ENCODE results near the gene CHRFAM7A. TPM values are rescaled to one million over a fixed set of nuclear protein-coding genes. Genes with fewer than 3 reads are reported as not detected.
"Not testable (repeated sequence)": the region's sequence is repeated elsewhere in the genome, so short reads cannot be mapped to it uniquely, and the experiment has no call there.

Gene CHRFAM7A
- total and polyA plus RNA-seq, 3 donors from 2014 or later = 9.3 to 27.1 (median 23.1) TPM

DNA sequence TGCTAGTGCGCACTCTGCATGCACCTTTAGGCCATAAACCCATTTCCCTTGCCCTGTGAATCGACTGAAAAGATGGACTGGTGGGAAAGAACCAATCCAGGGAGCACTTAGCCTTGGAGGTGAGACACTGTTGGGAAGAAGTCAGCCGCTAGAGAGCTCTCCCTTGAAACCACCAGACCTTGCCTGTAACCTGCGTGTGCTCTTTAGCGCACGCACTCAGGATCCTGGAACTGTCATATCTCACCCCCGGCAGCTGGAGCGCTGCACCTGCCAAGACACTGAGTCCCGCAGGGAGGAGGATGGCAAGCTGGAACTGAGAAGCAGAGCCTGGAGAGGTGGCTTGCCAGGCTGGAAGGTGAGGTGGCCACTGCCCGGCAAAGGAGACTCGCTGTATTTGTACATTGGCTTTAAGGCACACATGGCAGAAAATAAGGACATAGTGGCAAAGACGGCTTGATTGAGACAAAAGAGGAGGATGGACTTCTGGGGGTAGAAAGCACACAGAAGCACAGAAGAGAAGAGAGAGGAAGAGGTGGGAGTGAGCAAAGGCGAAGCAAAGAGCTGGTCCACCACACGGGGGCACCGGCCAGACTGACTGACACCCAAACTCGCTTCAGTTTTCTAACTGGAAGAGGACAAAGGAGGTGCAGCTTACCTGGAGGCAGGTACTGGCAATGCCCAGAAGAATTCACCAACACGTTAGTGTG is 16.8 kb downstream of the CHRFAM7A start:
- H3K27ac ChIP-seq; H3K4me3 ChIP-seq; H3K4me1 ChIP-seq; intact Hi-C loops (cut with DNase I; ENCODE audit: low total_unique reads); H3K36me3 ChIP-seq (ENCODE audit: low read depth, missing control alignments); H3K9me3 ChIP-seq; H3K27me3 ChIP-seq; DNase-seq: not testable (repeated sequence)
- WGBS, 2 donors = no CpG with 5 or more reads among the region's 17 CpGs

DNA sequence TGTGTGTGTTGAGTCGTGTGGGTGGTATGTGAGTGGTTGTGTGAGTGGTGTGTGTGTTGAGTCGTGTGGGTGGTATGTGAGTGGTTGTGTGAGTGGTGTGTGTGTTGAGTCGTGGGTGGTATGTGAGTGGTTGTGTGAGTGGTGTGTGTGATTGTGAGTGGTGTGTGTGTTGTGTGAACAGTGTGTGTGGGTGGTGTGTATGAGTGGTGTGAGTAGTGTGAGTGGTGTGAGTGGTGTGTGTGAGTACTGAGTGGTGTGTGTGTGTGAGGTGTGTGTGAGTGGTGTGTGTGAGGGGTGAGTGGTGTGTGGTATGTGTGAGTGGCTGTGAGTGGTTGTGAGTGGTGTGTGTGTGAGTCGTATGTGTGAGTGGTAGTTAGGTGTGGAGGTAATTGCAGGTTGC is 17.5 kb downstream of the CHRFAM7A start:
- H3K36me3 ChIP-seq (ENCODE audit: low read depth, missing control alignments); intact Hi-C loops (cut with DNase I; ENCODE audit: low total_unique reads); H3K4me3 ChIP-seq; H3K4me1 ChIP-seq; H3K27me3 ChIP-seq; DNase-seq; H3K27ac ChIP-seq; H3K9me3 ChIP-seq: not testable (repeated sequence)
- 42 to 51% methylated on average over 4 of the region's 4 CpGs for WGBS, 2 donors

DNA sequence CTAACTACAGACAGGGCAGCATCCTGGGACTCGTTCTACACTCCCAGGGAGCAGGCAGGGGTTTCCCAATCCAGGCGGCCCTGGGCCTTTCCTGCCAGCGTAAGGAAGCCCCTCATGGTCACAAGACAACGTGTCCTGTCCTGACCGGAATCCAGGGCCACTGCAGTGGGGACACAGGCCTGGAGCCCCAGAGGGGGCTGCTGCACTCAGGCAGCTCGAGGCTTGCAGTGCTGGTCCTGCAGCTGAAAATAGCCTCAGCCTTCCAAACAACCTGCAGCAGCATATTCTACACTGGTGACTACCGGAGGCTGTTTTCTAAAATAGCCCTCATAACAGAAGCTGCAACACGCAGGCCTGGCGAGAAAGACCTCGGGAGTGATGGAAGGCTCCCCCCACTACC is 18.5 kb downstream of the CHRFAM7A start:
- WGBS, 2 donors = 80% methylated on average over 1 of the region's 10 CpGs; no CpG with 5 or more reads in 1 of the 2 donors
- H3K27me3 ChIP-seq; H3K27ac ChIP-seq; H3K9me3 ChIP-seq; DNase-seq; H3K4me3 ChIP-seq; intact Hi-C loops (cut with DNase I; ENCODE audit: low total_unique reads); H3K4me1 ChIP-seq; H3K36me3 ChIP-seq (ENCODE audit: low read depth, missing control alignments): not testable (repeated sequence)

DNA sequence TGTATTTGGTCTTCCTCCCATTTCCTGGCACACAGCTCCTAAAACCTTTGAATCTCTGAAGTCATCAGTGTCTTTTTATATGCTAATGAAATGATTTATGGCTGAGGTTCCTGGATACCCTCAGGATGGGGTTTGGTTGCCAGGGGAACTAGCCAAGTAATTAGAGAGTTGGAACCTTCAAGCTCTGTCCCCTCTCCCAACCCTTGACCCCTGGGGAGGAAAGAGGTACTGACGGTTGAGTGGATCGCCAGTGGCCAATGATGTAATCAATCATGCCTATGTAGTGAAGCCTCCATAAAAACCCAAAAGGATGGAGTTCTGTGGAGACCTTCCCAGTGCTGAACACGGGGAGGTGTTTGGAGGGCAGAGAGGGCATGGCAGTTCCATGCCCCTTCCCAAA is 25.1 kb downstream of the CHRFAM7A start:
- H3K9me3 ChIP-seq; H3K36me3 ChIP-seq (ENCODE audit: low read depth, missing control alignments); H3K4me1 ChIP-seq; H3K27me3 ChIP-seq; DNase-seq; H3K4me3 ChIP-seq; intact Hi-C loops (cut with DNase I; ENCODE audit: low total_unique reads); H3K27ac ChIP-seq: not testable (repeated sequence)
- no CpG with 5 or more reads among the region's 3 CpGs for WGBS, 2 donors

DNA sequence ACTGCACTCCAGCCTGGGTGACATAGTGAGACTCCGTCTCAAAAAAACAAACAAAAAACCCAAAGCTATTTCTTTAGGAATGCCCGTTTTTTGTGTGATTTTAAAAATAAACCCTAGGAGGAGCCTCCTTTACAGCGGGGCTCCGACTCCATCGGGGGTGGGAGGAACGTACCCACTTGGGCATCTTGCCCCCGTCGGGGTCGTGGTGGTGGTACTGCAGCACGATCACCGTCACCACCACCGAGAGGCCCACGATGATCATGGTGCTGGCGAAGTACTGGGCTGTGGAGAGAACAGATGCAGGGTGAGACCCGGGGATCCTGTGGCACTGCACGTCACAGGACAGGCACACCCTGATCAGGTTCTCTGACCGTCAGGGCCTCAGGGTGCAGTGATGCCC is 26.1 kb downstream of the CHRFAM7A start:
- H3K9me3 ChIP-seq; DNase-seq; H3K36me3 ChIP-seq (ENCODE audit: low read depth, missing control alignments); intact Hi-C loops (cut with DNase I; ENCODE audit: low total_unique reads); H3K27me3 ChIP-seq; H3K27ac ChIP-seq; H3K4me3 ChIP-seq; H3K4me1 ChIP-seq: not testable (repeated sequence)
- 90 to 94% methylated on average over 13 of the region's 17 CpGs for WGBS, 2 donors

DNA sequence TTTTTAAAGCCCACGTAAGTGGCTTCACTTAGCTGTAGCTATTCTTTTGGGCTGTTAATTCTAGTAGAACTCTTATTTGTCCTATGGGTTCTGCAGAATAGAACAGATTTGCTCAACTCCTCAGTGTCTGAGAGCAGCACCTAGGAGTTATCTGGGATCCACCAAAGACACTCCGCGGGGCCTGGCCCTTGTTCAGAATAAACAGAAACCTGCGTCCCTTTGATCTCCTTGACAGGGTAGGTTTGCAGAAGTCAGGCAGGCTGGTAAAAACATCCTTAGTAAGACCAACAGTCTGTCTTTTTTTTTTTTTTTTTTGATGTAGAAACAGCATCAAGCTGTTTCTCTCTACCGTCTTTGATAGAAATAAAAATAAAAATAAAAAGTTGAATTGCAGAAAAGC is 31.9 kb downstream of the CHRFAM7A start:
- H3K4me3 ChIP-seq; H3K4me1 ChIP-seq; H3K27me3 ChIP-seq; H3K27ac ChIP-seq; H3K9me3 ChIP-seq; intact Hi-C loops (cut with DNase I; ENCODE audit: low total_unique reads); DNase-seq; H3K36me3 ChIP-seq (ENCODE audit: low read depth, missing control alignments): not testable (repeated sequence)
- WGBS, 2 donors = 80% methylated on average over 1 of the region's 5 CpGs; no CpG with 5 or more reads in 1 of the 2 donors

DNA sequence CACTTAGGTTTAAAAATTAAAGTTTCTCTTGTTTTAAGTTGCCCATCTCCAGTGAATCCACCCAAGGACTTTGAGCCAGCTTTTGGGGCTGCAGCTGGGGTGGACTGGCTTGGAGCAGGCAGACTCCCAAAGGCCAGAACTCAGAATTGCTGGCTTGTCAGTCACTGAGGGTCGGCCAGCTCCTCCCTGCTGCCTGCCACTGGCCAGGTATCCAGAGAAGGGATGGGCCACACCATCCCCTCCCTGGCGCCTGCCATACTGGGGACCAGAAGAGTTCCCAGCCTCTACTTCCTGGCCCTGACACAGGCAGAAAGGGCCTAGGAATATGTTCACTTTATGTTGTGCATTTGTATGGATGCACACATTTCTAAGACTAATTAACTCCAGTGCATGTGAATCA is 32.4 kb downstream of the CHRFAM7A start:
- H3K36me3 ChIP-seq (ENCODE audit: low read depth, missing control alignments); intact Hi-C loops (cut with DNase I; ENCODE audit: low total_unique reads); H3K4me3 ChIP-seq; DNase-seq; H3K9me3 ChIP-seq; H3K27ac ChIP-seq; H3K27me3 ChIP-seq; H3K4me1 ChIP-seq: not testable (repeated sequence)
- no CpG with 5 or more reads among the region's 2 CpGs for WGBS, 2 donors

DNA sequence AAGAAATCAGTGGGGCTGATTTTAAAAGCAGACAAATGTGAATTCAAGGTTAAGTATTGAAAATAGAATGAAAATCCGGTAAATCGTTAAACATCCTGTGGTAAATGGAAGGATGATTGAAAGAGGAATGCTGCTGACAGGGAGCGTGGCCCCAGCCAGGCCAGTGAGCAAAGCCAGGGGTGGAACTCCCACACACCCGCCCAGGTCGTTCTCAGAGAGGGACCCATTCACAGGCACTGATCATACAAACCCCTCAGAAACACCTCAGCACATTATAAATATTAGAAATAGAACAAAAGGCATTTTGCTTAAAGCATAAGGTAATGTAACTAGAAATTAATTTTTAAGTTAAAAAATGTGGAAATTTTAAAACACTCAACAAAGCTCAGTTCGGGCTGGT is 38.3 kb downstream of the CHRFAM7A start:
- H3K36me3 ChIP-seq (ENCODE audit: low read depth, missing control alignments); H3K4me1 ChIP-seq; DNase-seq; H3K27ac ChIP-seq; H3K27me3 ChIP-seq; H3K4me3 ChIP-seq; H3K9me3 ChIP-seq; intact Hi-C loops (cut with DNase I; ENCODE audit: low total_unique reads): not testable (repeated sequence)
- 56 to 71% methylated on average over 5 of the region's 6 CpGs for WGBS, 2 donors

DNA sequence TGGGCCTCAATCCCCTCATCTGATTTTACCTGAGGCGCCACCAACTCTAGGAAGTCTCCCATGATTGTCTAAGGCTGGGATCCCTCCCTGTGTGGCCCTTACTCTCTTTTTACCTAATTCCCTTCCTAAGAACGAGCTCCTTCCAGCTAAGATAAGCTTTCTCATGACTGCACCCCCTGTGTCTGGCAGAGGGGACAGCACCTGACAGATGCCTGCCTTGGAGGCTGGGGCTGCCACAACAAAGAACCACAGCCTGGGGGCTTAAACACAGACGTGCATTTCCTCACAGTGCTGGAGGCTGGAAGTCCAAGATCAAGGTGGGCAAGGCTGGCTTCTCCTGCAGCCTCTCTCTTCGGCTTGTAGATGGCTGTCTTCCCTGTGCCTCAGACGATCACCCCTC is 43.5 kb downstream of the CHRFAM7A start:
- H3K9me3 ChIP-seq; H3K4me1 ChIP-seq; H3K4me3 ChIP-seq; intact Hi-C loops (cut with DNase I; ENCODE audit: low total_unique reads); DNase-seq; H3K27me3 ChIP-seq; H3K36me3 ChIP-seq (ENCODE audit: low read depth, missing control alignments); H3K27ac ChIP-seq: not testable (repeated sequence)
- WGBS, 2 donors = no CpG with 5 or more reads among the region's 5 CpGs

DNA sequence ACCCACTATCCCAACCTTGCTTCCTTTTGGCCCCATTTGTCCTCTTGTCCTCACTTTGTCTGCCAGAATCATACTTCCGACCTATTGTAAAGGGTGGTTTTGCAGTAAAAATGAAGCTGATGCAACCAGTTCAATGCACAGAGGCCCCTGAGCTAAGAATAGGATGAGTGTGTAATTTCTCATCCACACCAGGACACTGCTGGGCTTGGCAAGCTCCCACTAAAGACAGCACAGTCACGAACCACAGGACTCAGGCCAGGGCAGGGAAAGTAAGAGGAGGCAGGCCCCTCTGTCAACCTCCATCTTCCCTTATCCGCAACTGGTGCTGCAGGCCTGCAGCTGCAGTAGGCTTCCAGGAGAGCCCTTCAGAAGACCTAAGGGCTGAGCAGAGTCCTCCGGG is 56.8 kb downstream of the CHRFAM7A start:
- no CpG with 5 or more reads among the region's 4 CpGs for WGBS, 2 donors
- H3K4me3 ChIP-seq; H3K27ac ChIP-seq; DNase-seq; intact Hi-C loops (cut with DNase I; ENCODE audit: low total_unique reads); H3K9me3 ChIP-seq; H3K4me1 ChIP-seq; H3K27me3 ChIP-seq; H3K36me3 ChIP-seq (ENCODE audit: low read depth, missing control alignments): not testable (repeated sequence)

DNA sequence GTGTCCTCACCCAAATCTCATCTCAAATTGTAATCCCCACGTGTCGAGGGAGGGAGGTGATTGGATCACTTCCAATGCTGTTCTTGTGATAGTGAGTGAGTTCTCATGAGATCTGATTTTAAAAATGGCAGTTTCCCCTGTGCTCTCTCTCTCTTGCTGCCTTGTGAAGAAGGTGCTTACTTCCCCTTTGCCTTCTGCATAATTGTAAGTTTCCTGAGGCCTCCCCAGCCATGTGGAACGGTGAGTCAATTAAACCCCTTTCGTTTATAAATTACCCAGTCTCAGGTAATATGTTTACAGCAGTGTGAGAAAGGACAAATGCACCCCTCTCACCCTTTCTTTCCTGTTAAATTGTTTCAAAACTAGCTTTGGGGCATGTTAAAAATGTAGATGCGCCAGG is 59.2 kb downstream of the CHRFAM7A start:
- H3K9me3 ChIP-seq; H3K4me3 ChIP-seq; DNase-seq; H3K27ac ChIP-seq; H3K36me3 ChIP-seq (ENCODE audit: low read depth, missing control alignments); intact Hi-C loops (cut with DNase I; ENCODE audit: low total_unique reads); H3K4me1 ChIP-seq; H3K27me3 ChIP-seq: not testable (repeated sequence)
- WGBS, 2 donors = 50 to 63% methylated on average over 2 of the region's 5 CpGs

DNA sequence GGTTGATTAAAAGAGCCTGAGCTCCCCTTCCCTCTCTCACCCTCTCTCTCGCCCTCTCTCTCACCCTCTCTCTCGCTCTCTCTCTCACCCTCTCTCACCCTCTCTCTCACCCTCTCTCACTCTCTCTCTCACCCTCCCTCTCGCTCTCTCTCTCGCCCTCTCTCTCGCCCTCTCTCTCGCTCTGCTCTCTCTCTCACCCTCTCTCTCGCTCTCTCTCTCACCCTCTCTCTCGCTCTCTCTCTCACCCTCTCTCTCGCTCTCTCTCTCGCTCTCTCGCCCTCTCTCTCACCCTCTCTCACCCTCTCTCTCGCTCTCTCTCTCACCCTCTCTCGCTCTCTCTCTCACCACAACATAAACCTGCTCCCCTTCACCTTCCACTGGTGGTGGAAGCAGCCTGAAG is 67.2 kb downstream of the CHRFAM7A start:
- H3K27ac ChIP-seq; H3K9me3 ChIP-seq; intact Hi-C loops (cut with DNase I; ENCODE audit: low total_unique reads); H3K27me3 ChIP-seq; H3K36me3 ChIP-seq (ENCODE audit: low read depth, missing control alignments); H3K4me3 ChIP-seq; H3K4me1 ChIP-seq; DNase-seq: not testable (repeated sequence)
- 68 to 70% methylated on average over 13 of the region's 13 CpGs for WGBS, 2 donors

DNA sequence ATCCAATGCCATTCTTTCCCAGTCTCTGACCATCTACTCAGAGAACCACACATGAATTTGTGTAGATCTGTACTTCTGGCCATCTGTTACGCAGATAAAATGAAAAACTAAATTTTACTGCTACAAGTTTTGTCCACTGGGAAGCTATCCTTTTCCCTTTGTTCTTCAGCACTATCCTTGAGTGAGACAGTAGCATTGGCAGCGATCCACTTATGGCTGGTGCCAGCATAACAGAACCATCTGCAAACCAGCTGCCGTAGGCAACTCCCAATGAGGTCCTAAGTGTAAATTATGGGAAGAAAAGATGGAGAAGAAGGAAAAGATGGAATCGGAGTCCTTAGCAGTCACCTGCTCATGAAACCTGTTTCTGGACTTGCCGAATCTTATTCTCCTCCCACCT is 72.3 kb downstream of the CHRFAM7A start:
- H3K4me1 ChIP-seq; H3K27ac ChIP-seq; DNase-seq; H3K9me3 ChIP-seq; intact Hi-C loops (cut with DNase I; ENCODE audit: low total_unique reads); H3K27me3 ChIP-seq; H3K4me3 ChIP-seq; H3K36me3 ChIP-seq (ENCODE audit: low read depth, missing control alignments): not testable (repeated sequence)
- WGBS, 2 donors = no CpG with 5 or more reads among the region's 5 CpGs
